Activated CD4-positive, alpha-beta T cell treated with anti-CD3 and anti-CD28 coated beads, Interleukin-2, amount 50 U/mL, for 4 hours (primary cell): Measurements from ENCODE around the gene VDAC1.
"Not testable (repeated sequence)": the region's sequence is repeated elsewhere in the genome, so short reads cannot be mapped to it uniquely, and the experiment has no call there.

Experiments used
- DNase-seq, 2 experiments: peaks; one replicate each; pipeline ENCODE4 v3.0.0-alpha.2; 2020

The VDAC1 gene

DNA sequence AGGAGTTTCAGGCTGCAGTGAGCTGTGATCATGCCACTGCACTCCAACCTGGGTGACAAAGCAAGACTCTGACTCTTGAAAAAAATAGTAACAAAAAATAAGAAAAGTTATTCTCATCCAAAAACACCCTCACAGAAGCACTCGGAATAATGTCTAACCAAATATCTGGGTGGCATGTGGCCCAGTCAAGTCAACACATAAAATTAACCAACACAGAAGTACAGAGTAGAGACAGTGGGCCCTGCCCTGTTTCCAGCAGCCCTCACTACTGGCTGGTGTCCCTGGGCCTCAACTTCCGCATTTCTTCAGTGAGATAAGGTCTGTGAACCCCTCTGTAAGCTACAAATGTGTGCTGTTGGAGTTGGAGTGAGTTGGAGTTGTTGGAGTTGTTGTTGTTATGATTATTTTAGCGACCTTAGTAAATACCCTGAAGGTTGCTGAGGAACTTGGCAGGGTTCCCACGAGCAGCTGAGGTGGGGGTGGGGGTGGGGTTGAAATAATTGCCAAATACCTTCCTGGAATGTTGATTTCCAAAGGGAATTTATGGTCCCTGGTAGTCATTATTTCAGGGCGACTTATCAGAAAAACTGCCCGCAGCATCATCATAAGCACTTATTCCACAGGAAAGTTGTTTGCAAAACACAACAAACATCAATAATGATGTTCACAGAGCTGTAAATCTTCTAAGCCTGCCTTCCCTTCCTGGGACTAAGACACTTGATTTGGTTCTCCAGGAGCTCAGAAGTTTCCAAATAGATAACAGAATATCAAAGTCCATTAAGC, 66.5 kb downstream of the VDAC1 start:
- no peak for DNase-seq

GRCh38 chr5:133937628-133938027, 67.1 kb downstream of the VDAC1 start:
- DNase-seq, result not testable (repeated sequence)

GRCh38 chr5:133936651-133937015, 68.1 kb downstream of the VDAC1 start:
- no peak for DNase-seq

DNA sequence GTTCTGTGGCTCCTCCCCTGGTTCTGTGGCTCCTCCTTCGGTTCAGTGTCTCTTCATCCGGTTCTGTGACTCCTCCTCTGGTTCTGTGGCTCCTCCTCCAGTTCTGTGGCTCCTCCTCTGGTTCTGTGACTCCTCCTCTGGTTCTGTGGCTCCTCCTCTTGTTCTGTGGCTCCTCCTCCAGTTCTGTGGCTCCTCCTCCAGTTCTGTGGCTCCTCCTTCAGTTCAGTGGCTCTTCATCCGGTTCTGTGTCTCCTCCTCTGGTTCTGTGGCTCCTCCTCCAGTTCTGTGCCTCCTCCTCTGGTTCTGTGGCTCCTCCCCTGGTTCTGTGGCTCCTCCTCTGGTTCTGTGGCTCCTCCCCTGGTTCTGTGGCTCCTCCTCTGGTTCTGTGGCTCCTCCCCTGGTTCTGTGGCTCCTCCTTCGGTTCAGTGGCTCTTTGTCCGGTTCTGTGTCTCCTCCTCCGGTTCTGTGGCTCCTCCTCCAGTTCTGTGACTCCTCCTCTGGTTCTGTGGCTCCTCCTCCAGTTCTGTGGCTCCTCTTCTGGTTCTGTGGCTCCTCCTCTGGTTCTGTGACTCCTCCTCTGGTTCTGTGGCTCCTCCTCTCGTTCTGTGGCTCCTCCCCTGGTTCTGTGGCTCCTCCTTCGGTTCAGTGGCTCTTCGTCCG, 68.7 kb downstream of the VDAC1 start:
- not testable (repeated sequence) for DNase-seq

DNA sequence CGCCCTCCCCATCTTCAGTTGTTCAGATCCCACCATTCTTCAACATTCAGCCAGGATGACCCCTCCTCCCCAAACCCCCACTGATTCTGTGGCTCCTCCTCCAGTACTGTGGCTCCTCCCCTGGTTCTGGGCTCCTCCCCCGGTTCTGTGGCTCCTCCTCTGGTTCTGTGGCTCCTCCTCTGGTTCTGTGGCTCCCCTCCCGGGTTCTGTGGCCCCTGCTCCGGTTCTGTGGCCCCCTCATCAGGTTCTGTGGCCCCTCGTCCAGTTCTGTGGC, 69.2 kb downstream of the VDAC1 start:
- DNase-seq, result no peak

- DNase-seq, result no peak
Measured at GRCh38 chr5:133934822-133935666, 69.7 kb downstream of the VDAC1 start.

DNA sequence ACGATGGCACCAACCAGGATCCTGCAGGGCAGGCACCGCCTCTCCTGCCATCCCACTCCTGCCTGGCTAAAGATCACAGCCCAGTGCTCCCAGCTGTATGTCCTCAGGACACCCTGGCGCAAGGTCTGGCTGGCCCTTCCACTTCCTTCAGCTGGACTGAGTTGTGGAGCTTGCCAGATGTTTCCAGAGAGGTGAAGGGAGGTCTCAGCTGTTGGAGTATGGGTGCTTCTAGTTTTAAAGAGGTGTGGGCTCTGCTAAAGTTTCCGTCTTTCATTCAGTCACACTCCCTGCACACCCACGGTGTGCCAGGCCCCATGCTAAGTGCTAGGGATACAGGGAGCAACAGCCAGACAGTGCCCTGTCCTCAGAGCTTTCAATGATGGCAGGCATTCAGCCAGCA, 70.5 kb downstream of the VDAC1 start:
- DNase-seq, result no peak

GRCh38 chr5:133933670-133934295, 71.0 kb downstream of the VDAC1 start:
- DNase-seq, result no peak

GRCh38 chr5:133933169-133933509, 71.6 kb downstream of the VDAC1 start:
- no peak for DNase-seq

GRCh38 chr5:133932441-133933168, 72.2 kb downstream of the VDAC1 start:
- no peak for DNase-seq

- DNase-seq, result no peak
Measured at GRCh38 chr5:133931546-133931945, 73.2 kb downstream of the VDAC1 start.

GRCh38 chr5:133930813-133931090, 74.0 kb downstream of the VDAC1 start:
- DNase-seq, result no peak

DNA sequence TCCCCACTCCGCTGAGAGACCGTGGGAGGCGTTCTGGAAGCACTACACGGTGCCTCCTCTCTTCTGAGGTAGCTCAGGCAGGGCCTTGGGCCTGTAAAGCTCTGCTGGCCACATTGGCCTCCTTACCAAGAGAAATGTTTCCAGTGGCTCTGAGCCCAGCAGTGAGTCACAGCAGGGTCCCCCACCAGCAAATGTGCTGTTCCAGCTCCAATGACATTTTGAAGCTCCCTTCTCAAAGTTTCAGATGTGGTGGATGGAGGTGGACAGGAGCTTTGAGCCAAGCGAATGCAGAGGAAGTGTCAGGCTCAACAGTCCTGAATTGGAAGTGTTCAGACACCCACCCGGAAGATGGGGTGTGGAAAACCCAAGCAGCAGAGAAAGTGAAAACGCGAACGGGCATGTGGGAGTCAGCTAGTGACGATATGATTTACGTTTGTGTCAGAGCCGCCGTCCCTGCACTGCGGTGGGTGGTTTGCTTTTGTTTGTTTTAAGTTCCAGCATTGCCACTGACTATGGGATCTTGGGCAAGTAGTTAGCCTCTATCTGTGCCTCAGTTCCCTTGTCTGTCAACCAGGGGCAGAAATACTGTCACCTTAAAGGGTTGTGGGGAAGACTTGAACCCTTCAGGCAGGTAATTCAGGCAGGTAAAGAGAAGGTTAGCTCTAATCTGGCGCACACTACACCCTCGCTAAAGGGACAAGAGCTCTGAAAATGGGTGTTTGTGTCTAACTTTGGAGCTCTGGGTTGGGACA, 74.5 kb downstream of the VDAC1 start:
- DNase-seq, result peak; percentile 55 to 57

DNA sequence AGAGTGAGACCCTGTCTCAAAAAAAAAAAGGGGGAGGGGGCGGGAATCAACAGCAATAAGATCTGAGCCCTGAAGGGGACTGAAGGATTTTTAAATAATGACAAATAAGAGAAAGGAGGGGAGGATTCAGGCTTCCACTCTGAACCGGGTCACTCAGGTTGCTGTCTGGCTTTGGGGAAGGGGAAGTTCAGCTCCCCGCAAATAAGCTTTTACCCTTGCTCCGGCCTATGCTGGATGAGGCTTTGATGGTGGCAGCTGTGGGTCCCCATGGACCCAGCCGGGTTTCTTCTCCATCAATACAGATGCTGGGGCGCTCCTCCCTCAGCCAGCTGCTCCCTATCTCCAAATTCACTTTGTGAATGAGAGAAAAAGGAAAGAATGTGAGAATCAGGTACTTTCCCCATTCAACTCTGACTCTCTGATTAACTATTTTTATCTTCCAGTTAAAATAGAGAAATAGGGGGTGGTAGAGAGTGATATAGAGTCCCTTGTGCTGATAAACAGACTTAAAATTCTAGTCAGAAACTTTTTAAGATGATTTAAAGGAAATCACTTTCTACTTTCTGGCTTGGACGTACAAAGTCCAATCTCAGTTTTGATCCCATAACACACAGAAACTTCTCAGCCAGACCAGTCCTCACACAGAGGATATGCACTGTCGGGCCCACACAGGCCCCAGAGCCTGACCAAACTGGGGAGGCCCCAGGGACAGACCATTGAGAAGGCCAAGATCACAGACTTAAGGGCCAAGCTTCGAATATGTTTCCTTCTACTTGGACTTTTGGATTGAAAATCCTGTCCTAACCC, 76.0 kb downstream of the VDAC1 start:
- DNase-seq, result no peak

- DNase-seq, result no peak
Measured at GRCh38 chr5:133927300-133928180, 77.2 kb downstream of the VDAC1 start.

- no peak for DNase-seq
Measured at GRCh38 chr5:133926489-133927299, 78.1 kb downstream of the VDAC1 start.

- DNase-seq, result no peak
Measured at GRCh38 chr5:133925866-133926488, 78.8 kb downstream of the VDAC1 start.

DNA sequence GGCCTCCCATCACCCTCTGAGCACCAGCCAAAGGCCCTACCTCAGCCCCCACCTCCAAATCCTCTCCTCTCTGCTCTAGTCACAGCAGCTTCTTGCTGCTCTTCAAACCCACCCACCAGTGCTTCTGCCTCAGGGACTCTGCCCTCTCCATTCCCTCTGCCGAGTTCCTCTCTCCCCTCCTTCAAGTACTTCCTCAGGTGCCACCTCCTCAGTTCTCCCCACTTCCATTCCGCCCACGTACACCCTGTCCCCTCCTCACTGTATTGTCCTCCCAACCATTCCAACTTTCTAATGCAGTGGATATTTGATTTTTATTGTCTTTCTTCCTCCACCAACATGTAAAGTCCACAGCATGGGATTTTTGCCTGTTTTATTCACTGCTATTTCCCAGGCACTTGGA, 79.5 kb downstream of the VDAC1 start:
- no peak for DNase-seq
